ENCODE data around the gene MRPS10. TPM values are rescaled to one million over a fixed set of nuclear protein-coding genes. Genes with fewer than 3 reads are reported as not detected.

The MRPS10 gene
- total RNA-seq, 6 donors from 2014 or later, result 9.2 to 32.4 (median 21.2) TPM

- ATAC-seq (ENCODE audit: low FRiP score in 2 of 2), result no peak
- peak in 1 of 2 donors; percentile 66 for DNase-seq
- Histone ChIP-seq H3K4me1 (peaks cover 0 to 17% (median 8%) of the 10 kb centered on the region in 4 donors), H3K4me3 (no peak overlapping the region), H3K27me3 (no peaks in the 10 kb centered on the region), H3K9me3 (no peaks in the 10 kb centered on the region), H3K27ac (no peak overlapping the region), H3K36me3 (peaks cover 0 to 5% (median 2%) of the 10 kb centered on the region in 4 donors)
- TF ChIP-seq POLR2A (IDR thresholded peaks at IDR 0.05) (no peak), EP300 (IDR thresholded peaks at IDR 0.05) (no peak), POLR2AphosphoS5 (IDR thresholded peaks at IDR 0.05) (no peak), CTCF (IDR thresholded peaks at IDR 0.05) (no peak)
- 90 to 94% methylated on average over 19 to 21 of the region's 24 CpGs for WGBS, 2 donors
Observed at GRCh38 chr6:42263165-42263728, 45.6 kb upstream of the MRPS10 start.

DNA sequence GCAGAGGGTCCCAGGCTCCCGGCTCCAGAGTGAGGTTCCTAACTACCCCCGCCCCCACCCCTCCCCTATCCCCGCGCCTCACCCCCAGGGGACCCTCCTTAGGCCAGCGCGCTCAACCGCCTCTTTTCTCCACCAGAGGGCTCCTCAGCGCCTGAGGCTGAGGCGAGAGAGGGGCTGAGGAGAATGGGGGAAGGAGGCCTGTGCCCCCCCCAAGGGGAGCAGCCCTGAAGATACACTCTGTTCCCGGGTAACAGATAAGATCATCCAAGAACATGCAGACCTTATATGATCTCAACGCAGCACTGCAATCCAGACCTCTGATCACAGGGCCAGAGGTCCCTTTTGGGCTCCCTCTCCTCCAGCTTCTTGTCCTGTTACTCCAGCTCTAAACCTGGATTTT lies 43.3 kb upstream of the MRPS10 start:
- Histone ChIP-seq H3K4me1 (peaks cover 0 to 17% (median 8%) of the 10 kb centered on the region in 4 donors), H3K9me3 (no peaks in the 10 kb centered on the region), H3K27me3 (no peaks in the 10 kb centered on the region), H3K36me3 (peaks cover 0 to 14% (median 2%) of the 10 kb centered on the region in 4 donors), H3K27ac (peak overlapping the region in 2 of 4 donors; percentile 32 to 63), H3K4me3 (peak overlapping the region in 1 of 4 donors; percentile 17)
- DNase-seq, result no peak
- TF ChIP-seq CTCF (IDR thresholded peaks at IDR 0.05), result peak; percentile 19 to 71 (median 48)
- TF ChIP-seq EP300 (IDR thresholded peaks at IDR 0.05), result no peak
- TF ChIP-seq POLR2AphosphoS5 (IDR thresholded peaks at IDR 0.05), result no peak
- TF ChIP-seq POLR2A (IDR thresholded peaks at IDR 0.05), result no peak
- peak; percentile 70 to 79 for ATAC-seq (ENCODE audit: low FRiP score in 2 of 2)
- WGBS, 2 donors, result 53 to 60% methylated on average over 8 to 11 of the region's 11 CpGs

DNA sequence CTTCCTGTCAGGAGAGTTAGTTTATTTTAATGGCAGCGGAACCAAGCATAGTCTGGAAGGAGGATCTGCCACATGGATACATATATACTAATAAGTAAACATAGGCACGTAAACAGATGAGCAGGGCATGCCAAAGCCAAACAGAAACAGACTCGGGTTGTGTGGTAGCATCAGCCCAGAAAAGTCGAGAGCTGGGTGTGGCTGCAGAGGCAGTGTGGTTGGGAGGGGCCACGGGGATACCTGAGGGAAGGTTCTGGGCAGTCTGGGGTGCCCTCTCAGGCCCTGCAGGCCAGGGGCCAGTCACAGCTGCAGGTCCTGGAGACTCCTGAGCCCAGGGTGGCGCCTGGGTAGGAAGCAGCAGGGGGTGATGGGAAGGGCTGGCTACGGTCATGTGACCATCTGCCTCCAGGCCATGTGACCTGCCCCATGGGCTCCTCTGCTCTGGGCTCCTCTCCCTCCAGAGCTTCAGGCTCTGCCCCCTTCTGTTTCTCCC lies 42.8 kb upstream of the MRPS10 start:
- no peaks in the 10 kb centered on the region for H3K27me3 ChIP-seq
- ATAC-seq (ENCODE audit: low FRiP score in 2 of 2) (peak in 1 of 2 donors; percentile 4), DNase-seq (no peak)
- no peaks in the 10 kb centered on the region for H3K9me3 ChIP-seq
- H3K36me3 ChIP-seq, result peaks cover 0 to 16% (median 2%) of the 10 kb centered on the region in 4 donors
- H3K27ac ChIP-seq, result peak overlapping the region in 3 of 4 donors; percentile 22 to 63 (median 32)
- peaks cover 0 to 17% (median 8%) of the 10 kb centered on the region in 4 donors for H3K4me1 ChIP-seq
- no peak for TF ChIP-seq EP300 (IDR thresholded peaks at IDR 0.05)
- 63 to 73% methylated on average over 6 to 7 of the region's 7 CpGs for WGBS, 2 donors
- H3K4me3 ChIP-seq, result peak overlapping the region in 1 of 4 donors; percentile 17

DNA sequence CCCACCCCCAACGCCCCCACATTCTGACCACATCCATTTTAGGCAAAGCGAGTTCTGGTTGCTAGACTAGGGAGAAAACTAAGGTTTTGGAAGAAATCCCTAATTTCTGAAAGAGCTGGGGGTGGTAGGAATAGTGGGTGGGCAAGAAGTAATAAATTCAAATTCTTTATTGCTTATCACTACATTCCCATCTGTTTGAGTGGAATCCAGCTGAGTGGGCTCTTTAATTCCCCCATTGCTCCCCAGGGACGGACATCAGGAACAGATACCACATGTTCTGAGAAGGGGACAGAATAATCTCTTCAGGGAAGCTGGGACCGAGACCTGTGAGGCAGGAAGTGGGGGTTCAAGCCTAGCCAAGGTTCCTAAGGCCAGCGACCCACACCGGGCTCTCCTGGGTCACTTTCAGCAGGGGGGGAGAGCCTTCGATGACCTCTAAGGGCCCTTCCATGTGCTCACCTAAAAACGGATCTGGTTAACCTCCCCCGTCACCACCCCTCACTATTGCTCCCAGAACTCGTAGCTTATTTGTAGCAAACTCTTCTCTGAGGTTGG lies 42.3 kb upstream of the MRPS10 start:
- DNase-seq, result no peak
- no peak for TF ChIP-seq POLR2AphosphoS5 (IDR thresholded peaks at IDR 0.05)
- TF ChIP-seq EP300 (IDR thresholded peaks at IDR 0.05), result no peak
- no peak for TF ChIP-seq CTCF (IDR thresholded peaks at IDR 0.05)
- no peak for TF ChIP-seq POLR2A (IDR thresholded peaks at IDR 0.05)
- Histone ChIP-seq H3K9me3 (no peaks in the 10 kb centered on the region), H3K27me3 (no peaks in the 10 kb centered on the region), H3K4me3 (no peak overlapping the region), H3K36me3 (peaks cover 0 to 20% (median 5%) of the 10 kb centered on the region in 4 donors), H3K27ac (peak overlapping the region in 3 of 4 donors; percentile 22 to 63 (median 32)), H3K4me1 (peaks cover 0 to 17% (median 8%) of the 10 kb centered on the region in 4 donors)
- WGBS, 2 donors, result 76 to 77% methylated on average over 9 to 10 of the region's 10 CpGs
- ATAC-seq (ENCODE audit: low FRiP score in 2 of 2), result no peak

- H3K27ac ChIP-seq, result peak overlapping the region in 1 of 4 donors; percentile 36
- WGBS, 2 donors, result 94% methylated on average over 17 to 21 of the region's 31 CpGs
- no peaks in the 10 kb centered on the region for H3K27me3 ChIP-seq
- peak in 1 of 2 donors; percentile 80 for DNase-seq
- TF ChIP-seq POLR2AphosphoS5 (IDR thresholded peaks at IDR 0.05) (no peak), POLR2A (IDR thresholded peaks at IDR 0.05) (no peak), CTCF (IDR thresholded peaks at IDR 0.05) (no peak), EP300 (IDR thresholded peaks at IDR 0.05) (no peak)
- no peaks in the 10 kb centered on the region for H3K9me3 ChIP-seq
- peaks cover 0 to 17% (median 8%) of the 10 kb centered on the region in 4 donors for H3K4me1 ChIP-seq
- peaks cover 0 to 27% (median 5%) of the 10 kb centered on the region in 4 donors for H3K36me3 ChIP-seq
- peak in 1 of 2 donors; percentile 11 for ATAC-seq (ENCODE audit: low FRiP score in 2 of 2)
- H3K4me3 ChIP-seq, result no peak overlapping the region
Observed at GRCh38 chr6:42259286-42259685, 41.6 kb upstream of the MRPS10 start.
